ENCODE data around the gene NMUR2.

- no peak for TF ChIP-seq CTCF (conservative IDR thresholded peaks at IDR 0.05)
- no peak for TF ChIP-seq ZFX (IDR thresholded peaks at IDR 0.05)
Measured at GRCh38 chr5:152366716-152367115, 38.4 kb downstream of the NMUR2 start.

All from C4-2B (cell line).